GM12878 (cell line): Measurements from ENCODE around the gene KDM6A. TPM values are rescaled to one million over a fixed set of nuclear protein-coding genes. Genes with fewer than 3 reads are reported as not detected.

Experiments
- ATF3 ChIP-seq: IDR thresholded peaks from 2 replicates; pipeline ENCODE4 v1.6.1; 2011; ENCODE audit warnings: low read depth, mild to moderate bottlenecking, low read length, moderate library complexity, borderline replicate concordance; ENCODE audit errors: extremely low read depth
- BCL11A ChIP-seq: IDR thresholded peaks from 2 replicates; pipeline ENCODE4 v1.6.1; 2011; ENCODE audit warnings: low read depth, low read length
- CBX5 ChIP-seq: sonication (generic); IDR thresholded peaks from 2 replicates; pipeline ENCODE4 v1.6.1; 2016; ENCODE audit warnings: low read depth, moderate library complexity, mild to moderate bottlenecking, inconsistent platforms
- CHD1 ChIP-seq: IDR thresholded peaks from 2 replicates; pipeline ENCODE4 v1.6.1; 2012; ENCODE audit warnings: low read depth, low read length, improper control_type of control experiment
- EGR1 ChIP-seq, 2 experiments: IDR thresholded peaks; 1 replicate in 1 of 2; 2 replicates in 1 of 2; pipeline ENCODE4 v1.6.1; 2011 to 2012; ENCODE audit warnings: low read depth in 2 of 2, low read length in 2 of 2, borderline replicate concordance in 1 of 2, mild to moderate bottlenecking in 1 of 2, moderate library complexity in 1 of 2
- ELK1 ChIP-seq: IDR thresholded peaks from 2 replicates; pipeline ENCODE4 v1.6.1; 2012; ENCODE audit warnings: low read depth, low read length, improper control_type of control experiment
- JUND ChIP-seq: IDR thresholded peaks from 2 replicates; pipeline ENCODE4 v1.6.1; 2012; ENCODE audit warnings: low read depth, mild to moderate bottlenecking, low read length, improper control_type of control experiment, moderate library complexity
- LARP7 ChIP-seq: fragments of 450-650 bp; IDR thresholded peaks from 2 replicates; pipeline ENCODE4 v1.6.1; 2017; ENCODE audit warnings: mild to moderate bottlenecking
- MEF2A ChIP-seq: IDR thresholded peaks from 2 replicates; pipeline ENCODE4 v1.6.1; 2011; ENCODE audit warnings: low read depth, mild to moderate bottlenecking, low read length, moderate library complexity; ENCODE audit not compliant: insufficient read depth
- MLLT1 ChIP-seq: fragments of 450-650 bp; IDR thresholded peaks from 2 replicates; pipeline ENCODE4 v1.6.1; 2016; ENCODE audit warnings: mild to moderate bottlenecking
- NFYB ChIP-seq: IDR thresholded peaks from 2 replicates; pipeline ENCODE4 v1.6.1; 2011; ENCODE audit warnings: low read depth, mild to moderate bottlenecking, low read length, improper control_type of control experiment, moderate library complexity; ENCODE audit not compliant: insufficient read depth
- PKNOX1 ChIP-seq: fragments of 450-650 bp; IDR thresholded peaks from 2 replicates; pipeline ENCODE4 v1.6.1; 2016; ENCODE audit warnings: mild to moderate bottlenecking
- RB1 ChIP-seq: fragments of 450-650 bp; formaldehyde crosslinking; IDR thresholded peaks from 2 replicates; pipeline ENCODE4 v1.6.1; 2017; ENCODE audit warnings: mild to moderate bottlenecking, borderline replicate concordance
- RBBP5 ChIP-seq: fragments of 200-600 bp; sonication (generic); conservative IDR thresholded peaks from 2 replicates; pipeline ENCODE4 v1.6.1; 2016
- REST ChIP-seq: IDR thresholded peaks from 2 replicates; pipeline ENCODE4 v1.6.1; 2012; ENCODE audit warnings: mild to moderate bottlenecking, low read depth, low read length
- USF2 ChIP-seq: IDR thresholded peaks from 2 replicates; pipeline ENCODE4 v1.6.1; 2011; ENCODE audit warnings: low read depth, low read length, improper control_type of control experiment, borderline replicate concordance
- ZNF384 ChIP-seq: IDR thresholded peaks from 2 replicates; pipeline ENCODE4 v1.6.1; 2012; ENCODE audit warnings: low read depth, mild to moderate bottlenecking, low read length, improper control_type of control experiment, borderline replicate concordance
- polyA plus RNA-seq, 11 experiments: library from polyadenylated mRNA; depleted of rRNA in 4 of 11; unstranded in 6 of 11; stranded (reverse) in 5 of 11; fragments of >200 nt; fragmentation: Nextera tagmentation in 4 of 11; fragmentation: Illumina TruSeq in 1 of 11; extraction: Ambion mirVana in 4 of 11; extraction: Trizol in 1 of 11; gene quantifications; 1 replicate in 1 of 11; 2 replicates in 10 of 11; pipeline versions ENCODE4 v1.2.1 to v1.2.3, GENCODE V29; 2011 to 2016; ENCODE audit warnings: inconsistent platforms in 2 of 11, missing spikeins in 2 of 11, low read depth in 1 of 11
- total RNA-seq, 4 experiments: library from RNA; depleted of rRNA in 3 of 4; stranded (reverse); fragments of >200 nt in 3 of 4; fragmentation: Illumina TruSeq in 1 of 4; extraction: Trizol in 1 of 4; gene quantifications; 2 replicates each; pipeline versions ENCODE4 v1.2.1 to v1.2.3, GENCODE V29; 2013 to 2021

The KDM6A gene
- total and polyA plus RNA-seq, 10 of the 15 experiments (the other 5 are each of a cell fraction or from before 2014, with no cell fraction given): 7.9 to 29.0 (median 20.4) TPM

GRCh38 chrX:44873415-44874276 is 658 bp downstream of the KDM6A start (continued):
- no peak for TF ChIP-seq MLLT1
- TF ChIP-seq JUND: no peak
- peak; percentile 8; the same call in 1 of the 2 replicates for TF ChIP-seq PKNOX1
- peak; percentile 96 for TF ChIP-seq RBBP5
- TF ChIP-seq CBX5: no peak
- no peak for TF ChIP-seq ATF3
- no peak for TF ChIP-seq MEF2A
- TF ChIP-seq RB1: peak; percentile 56; the same call in 1 of the 2 replicates
- no peak for TF ChIP-seq USF2
- 0 out of 3 replicates have a peak, but pooled peaks of 1 of the 2 experiments have one; percentile 16 for TF ChIP-seq EGR1 (IDR thresholded peaks at IDR 0.05; ENCODE audit: borderline replicate concordance in 1 of 2, low read depth in 2 of 2, low read length in 2 of 2)
- no peak for TF ChIP-seq ZNF384
- TF ChIP-seq CHD1: 0 out of 2 replicates have a peak, but pooled peaks have one; percentile 55
- no peak for TF ChIP-seq BCL11A
- TF ChIP-seq REST: no peak
- no peak for TF ChIP-seq ELK1
- no peak for TF ChIP-seq NFYB
- peak; percentile 68; the same call in 1 of the 2 replicates for TF ChIP-seq LARP7
